Fibroblast of the conjunctiva (primary cell): Measurements from ENCODE around the gene PMS2.
A peak's percentile ranks its signal among the peaks of the same experiment; 100 is the strongest.
"Not testable (repeated sequence)": the region's sequence is repeated elsewhere in the genome, so short reads cannot be mapped to it uniquely, and the experiment has no call there.

Experiments used
- DNase-seq: peaks from one replicate; pipeline ENCODE4 v3.0.0-alpha.2; 2010; ENCODE audit warnings: low read depth

PMS2 gene

GRCh38 chr7:6012355-6013104, 3.7 kb upstream of the PMS2 start:
- DNase-seq: no peak

- no peak for DNase-seq
Observed at GRCh38 chr7:6011541-6011940, 2.7 kb upstream of the PMS2 start.

- DNase-seq: not testable (repeated sequence)
Observed at GRCh38 chr7:6010370-6010769, 1.5 kb upstream of the PMS2 start.

- DNase-seq: not testable (repeated sequence)
Observed at GRCh38 chr7:6007835-6008590, 836 bp downstream of the PMS2 start.

- DNase-seq: no peak
Observed at GRCh38 chr7:6007386-6007785, 1.5 kb downstream of the PMS2 start.

- DNase-seq: peak; percentile 70
Observed at GRCh38 chr7:5997210-5997808, 11.5 kb downstream of the PMS2 start.

- DNase-seq: not testable (repeated sequence)
Observed at GRCh38 chr7:5987061-5987460, 21.8 kb downstream of the PMS2 start.

- DNase-seq: not testable (repeated sequence)
Observed at GRCh38 chr7:5979680-5980314, 29.1 kb downstream of the PMS2 start.

GRCh38 chr7:5973580-5973979, 35.3 kb downstream of the PMS2 start:
- not testable (repeated sequence) for DNase-seq

GRCh38 chr7:5970347-5970911, 38.4 kb downstream of the PMS2 start, which contains the start of gene RSPH10B:
Gene RSPH10B, minus strand, starts transcription at chr7:5970689. Its CDS starts 3,573 bp downstream, at chr7:5967116.
- not testable (repeated sequence) for DNase-seq

- not testable (repeated sequence) for DNase-seq
Observed at GRCh38 chr7:5963810-5964209, 45.0 kb downstream of the PMS2 start.

- DNase-seq: not testable (repeated sequence)
Observed at GRCh38 chr7:5963205-5963604, 45.6 kb downstream of the PMS2 start.

GRCh38 chr7:5934945-5935450, 73.9 kb downstream of the PMS2 start:
- DNase-seq: not testable (repeated sequence)

GRCh38 chr7:5931905-5932644, 76.8 kb downstream of the PMS2 start:
- peak; percentile 8 for DNase-seq

- DNase-seq: not testable (repeated sequence)
Observed at GRCh38 chr7:5931250-5931649, 77.6 kb downstream of the PMS2 start.

- not testable (repeated sequence) for DNase-seq
Observed at GRCh38 chr7:5930290-5930689, 78.6 kb downstream of the PMS2 start.

- DNase-seq: not testable (repeated sequence)
Observed at GRCh38 chr7:5926263-5926870, 82.5 kb downstream of the PMS2 start.

GRCh38 chr7:5924630-5925029, 84.2 kb downstream of the PMS2 start:
- DNase-seq: not testable (repeated sequence)

- not testable (repeated sequence) for DNase-seq
Observed at GRCh38 chr7:5924180-5924579, 84.7 kb downstream of the PMS2 start.
